NCI-H1092 treated with DMSO at 0.1 percent for 48 hours (cell line): ENCODE results near the gene APLP2.
"Not testable (repeated sequence)": the region's sequence is repeated elsewhere in the genome, so short reads cannot be mapped to it uniquely, and the experiment has no call there.

Experiments used
- DNase-seq: peaks from one replicate; lab custom pipeline; 2025; lab: John Stamatoyannopoulos, UW

Gene APLP2

GRCh38 chr11:130069659-130070108 lies at the start of gene APLP2:
Gene APLP2 (plus strand): TSS chr11:130069894. CDS start chr11:130069978, 84 bp downstream.
- DNase-seq, result peak; percentile 100

GRCh38 chr11:130020323-130020722 lies 49.4 kb upstream of the APLP2 start:
- DNase-seq, result no peak

GRCh38 chr11:130021606-130022005 lies 48.1 kb upstream of the APLP2 start:
- not testable (repeated sequence) for DNase-seq

- no peak for DNase-seq
Observed at GRCh38 chr11:130022799-130023198, 46.9 kb upstream of the APLP2 start.

- no peak for DNase-seq
Observed at GRCh38 chr11:130023204-130023603, 46.5 kb upstream of the APLP2 start.

GRCh38 chr11:130024361-130024760 lies 45.3 kb upstream of the APLP2 start:
- no peak for DNase-seq

- no peak for DNase-seq
Observed at GRCh38 chr11:130025371-130025770, 44.3 kb upstream of the APLP2 start.

- no peak for DNase-seq
Observed at GRCh38 chr11:130029137-130029536, 40.6 kb upstream of the APLP2 start.

GRCh38 chr11:130031056-130031455 lies 38.6 kb upstream of the APLP2 start:
- no peak for DNase-seq

- DNase-seq, result no peak
Observed at GRCh38 chr11:130031945-130032344, 37.7 kb upstream of the APLP2 start.

- DNase-seq, result no peak
Observed at GRCh38 chr11:130032931-130033330, 36.8 kb upstream of the APLP2 start.

- DNase-seq, result no peak
Observed at GRCh38 chr11:130034236-130034635, 35.5 kb upstream of the APLP2 start.

- DNase-seq, result no peak
Observed at GRCh38 chr11:130037058-130037457, 32.6 kb upstream of the APLP2 start.

- DNase-seq, result no peak
Observed at GRCh38 chr11:130037881-130038585, 31.7 kb upstream of the APLP2 start.

GRCh38 chr11:130040281-130040940 lies 29.3 kb upstream of the APLP2 start:
- DNase-seq, result no peak

- no peak for DNase-seq
Observed at GRCh38 chr11:130042093-130042591, 27.6 kb upstream of the APLP2 start.

GRCh38 chr11:130043575-130043974 lies 26.1 kb upstream of the APLP2 start:
- DNase-seq, result no peak

- DNase-seq, result no peak
Observed at GRCh38 chr11:130047141-130047540, 22.6 kb upstream of the APLP2 start.

GRCh38 chr11:130049328-130049771 lies 20.3 kb upstream of the APLP2 start:
- no peak for DNase-seq

- DNase-seq, result no peak
Observed at GRCh38 chr11:130050257-130050656, 19.4 kb upstream of the APLP2 start.

GRCh38 chr11:130051082-130051481 lies 18.6 kb upstream of the APLP2 start:
- DNase-seq, result no peak

GRCh38 chr11:130052567-130052966 lies 17.1 kb upstream of the APLP2 start:
- no peak for DNase-seq

- no peak for DNase-seq
Observed at GRCh38 chr11:130054966-130055365, 14.7 kb upstream of the APLP2 start.
